Activated effector memory CD4-positive, alpha-beta T cell treated with anti-CD3 and anti-CD28 coated beads, Interleukin-2, amount 50 U/mL, for 16 hours (primary cell): ENCODE measurements around the gene DNAH3.
A peak's percentile ranks its signal among the peaks of the same experiment; 100 is the strongest.
"Not testable (repeated sequence)": the region's sequence is repeated elsewhere in the genome, so short reads cannot be mapped to it uniquely, and the experiment has no call there.

Experiments
- DNase-seq: peaks from one replicate; pipeline ENCODE4 v3.0.0-alpha.2; 2020

Gene DNAH3

DNA sequence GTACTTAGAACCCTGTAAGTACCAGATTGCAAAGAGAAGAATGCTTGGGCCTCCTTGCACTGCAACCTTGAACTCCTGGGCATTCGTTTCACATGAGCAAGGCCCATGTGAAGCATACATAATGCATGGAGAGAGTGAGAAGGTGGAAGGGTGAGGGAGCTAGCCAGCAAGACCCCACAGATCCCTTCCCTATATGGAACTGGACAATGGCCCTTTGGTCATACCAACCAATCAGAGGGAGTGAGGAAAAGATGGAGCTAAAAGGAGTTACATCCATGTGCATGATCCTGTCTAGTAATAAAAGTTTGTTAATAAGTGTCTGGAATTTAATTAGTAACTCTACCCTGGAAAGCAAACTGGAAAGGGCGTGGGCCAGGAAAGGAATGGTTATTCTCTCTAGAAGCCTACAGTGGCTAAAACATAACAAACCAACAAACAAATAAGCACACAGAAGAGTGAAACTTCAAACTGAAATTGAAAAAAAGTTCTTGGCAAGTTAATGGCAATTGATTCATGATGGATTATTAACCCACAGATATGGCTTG is 29.6 kb downstream of the DNAH3 start:
- no peak for DNase-seq

DNA sequence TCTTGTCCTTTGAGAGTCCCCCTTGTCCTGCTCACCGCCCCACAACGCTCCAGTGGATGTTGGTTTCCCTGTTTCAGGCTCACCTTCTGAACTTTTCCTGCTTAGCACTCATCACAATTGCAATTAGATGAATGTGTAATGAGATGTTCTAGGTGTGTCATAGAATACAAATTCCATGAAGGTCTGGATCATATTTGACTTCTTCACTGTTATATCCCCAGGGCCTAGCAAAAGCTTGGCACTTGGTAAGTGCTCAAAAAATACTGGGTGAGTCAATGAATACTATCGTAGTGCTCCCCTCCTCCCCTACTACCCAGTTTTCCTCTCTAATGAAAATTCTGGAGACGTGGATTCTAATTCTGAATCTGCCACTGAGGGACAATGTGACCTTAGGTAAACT is 33.1 kb downstream of the DNAH3 start:
- DNase-seq, result no peak

- DNase-seq, result no peak
These were observed 34.4 kb downstream of the DNAH3 start for GRCh38 chr16:21116148-21116693.

GRCh38 chr16:21115551-21115950 is 35.1 kb downstream of the DNAH3 start:
- not testable (repeated sequence) for DNase-seq

DNA sequence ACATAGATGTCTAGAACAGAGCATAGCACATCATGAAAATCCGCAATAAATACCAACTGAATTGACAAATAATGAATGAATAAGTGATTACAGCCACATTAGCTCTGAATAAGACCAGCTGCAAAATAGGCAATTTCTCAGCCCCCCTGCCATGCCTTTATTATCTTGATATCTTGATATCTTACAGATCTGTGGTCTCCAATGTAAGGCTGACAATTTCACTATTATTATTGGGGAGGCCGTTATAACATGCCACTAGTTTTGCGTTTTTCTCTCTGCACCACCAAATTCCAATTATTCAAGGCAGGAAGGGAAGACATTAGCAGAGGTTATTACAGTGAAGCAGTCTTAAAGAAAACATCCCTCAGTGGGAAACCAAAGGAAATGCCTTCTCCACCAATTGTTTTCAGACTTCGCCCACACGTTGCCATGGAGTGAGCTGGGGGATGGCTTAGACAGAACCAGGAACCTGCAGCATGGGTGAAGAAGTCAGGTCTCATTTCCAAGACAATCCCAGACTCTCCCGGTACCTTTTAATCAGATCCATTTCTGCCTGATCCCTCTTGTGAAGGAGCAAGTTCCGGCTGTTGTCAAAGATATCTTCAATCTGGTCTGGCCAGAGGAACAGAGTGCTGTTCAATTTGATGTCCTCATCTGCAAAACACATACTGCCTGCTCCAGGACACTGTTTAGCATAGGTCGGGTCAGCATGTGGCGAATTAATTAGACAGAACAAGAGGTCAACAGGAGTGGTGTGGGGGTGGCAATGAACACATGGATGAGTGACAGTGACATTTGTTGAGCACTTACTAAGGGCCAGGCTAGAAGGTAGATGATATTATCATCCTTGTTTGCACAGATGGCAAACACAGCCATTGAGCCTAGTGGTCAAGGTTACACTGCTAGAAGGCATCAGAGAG is 46.4 kb downstream of the DNAH3 start:
- no peak for DNase-seq

GRCh38 chr16:21101631-21102420 is 48.8 kb downstream of the DNAH3 start:
- DNase-seq, result peak; percentile 71

DNA sequence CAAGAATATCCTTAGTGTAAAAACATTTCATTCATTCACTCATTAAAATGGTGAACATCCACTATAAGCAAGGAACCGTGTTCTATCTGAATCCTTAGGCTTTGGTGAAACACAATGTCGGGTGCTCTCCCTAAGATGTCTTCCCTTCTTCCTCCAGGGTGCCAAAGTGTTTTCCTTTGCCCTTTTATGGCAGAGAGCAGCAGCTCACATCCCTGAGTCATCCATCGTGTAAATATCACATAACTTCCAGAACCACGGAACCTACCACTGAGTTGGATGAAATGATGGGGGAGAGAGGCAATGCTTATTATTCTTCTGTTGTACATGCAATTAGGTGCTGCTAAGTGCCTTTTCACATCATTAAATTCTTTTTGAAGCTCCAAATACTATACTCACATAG is 50.2 kb downstream of the DNAH3 start:
- no peak for DNase-seq

- no peak for DNase-seq
These were observed 53.5 kb downstream of the DNAH3 start for GRCh38 chr16:21097151-21097550.

GRCh38 chr16:21094719-21095118 is 55.9 kb downstream of the DNAH3 start:
- not testable (repeated sequence) for DNase-seq

DNA sequence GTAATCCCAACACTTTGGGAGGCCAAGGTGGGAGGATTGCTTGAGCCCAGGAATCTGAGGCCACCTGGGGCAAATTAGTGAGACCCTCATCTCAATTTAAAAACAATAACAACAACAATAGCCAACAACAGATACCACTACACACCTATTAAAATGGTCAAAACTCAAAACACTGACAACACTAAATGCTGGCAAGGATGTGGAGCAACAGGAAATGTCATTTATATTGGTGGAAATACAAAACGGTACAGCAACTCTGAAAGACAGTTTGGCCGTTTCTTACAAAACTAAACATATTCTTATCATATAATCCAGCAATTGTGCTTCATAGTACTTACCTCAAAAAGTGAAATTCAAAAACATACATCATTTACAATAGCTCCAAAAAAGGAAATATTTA is 57.7 kb downstream of the DNAH3 start:
- DNase-seq, result no peak

DNA sequence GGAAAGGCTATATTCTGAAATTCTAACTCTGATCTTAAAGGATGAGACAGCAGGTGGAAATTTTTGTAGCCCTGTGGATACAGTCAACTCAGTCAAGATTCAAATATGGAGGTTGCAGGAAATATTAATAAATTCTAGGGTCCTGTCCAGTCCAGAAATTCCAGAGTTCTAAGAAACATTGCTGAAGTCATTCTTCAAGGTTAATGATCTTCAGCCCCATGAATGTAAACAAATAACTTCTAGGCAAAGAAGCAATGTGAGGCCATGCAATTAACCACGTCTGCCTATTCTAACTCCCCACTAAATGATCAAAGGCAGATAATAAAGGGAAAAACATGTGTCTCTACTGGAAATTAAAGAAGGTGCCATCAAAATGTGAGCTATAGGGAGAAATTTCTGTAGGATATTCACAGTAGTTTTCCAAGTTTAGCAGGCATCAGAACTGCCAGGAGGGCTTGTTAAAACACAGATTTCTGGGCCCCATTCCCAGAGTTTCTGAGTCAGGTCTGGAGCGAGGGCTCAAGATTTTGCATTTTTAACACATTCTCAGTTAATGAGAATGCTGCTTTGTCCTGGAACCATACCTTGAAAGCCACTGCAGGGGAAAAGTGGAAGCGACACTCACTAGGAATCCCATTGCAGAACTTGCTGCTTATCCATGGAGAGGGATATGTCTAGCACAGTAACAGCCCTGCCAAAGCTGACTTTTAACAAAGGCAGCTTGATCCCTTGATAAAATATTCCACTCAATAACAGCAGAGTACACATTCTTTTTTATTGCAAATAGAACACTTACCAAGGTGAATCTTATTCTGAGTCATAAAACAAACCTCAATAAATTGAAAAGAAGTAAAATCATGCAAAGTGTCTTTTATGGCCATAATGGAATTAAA is 61.8 kb downstream of the DNAH3 start:
- DNase-seq, result no peak

DNA sequence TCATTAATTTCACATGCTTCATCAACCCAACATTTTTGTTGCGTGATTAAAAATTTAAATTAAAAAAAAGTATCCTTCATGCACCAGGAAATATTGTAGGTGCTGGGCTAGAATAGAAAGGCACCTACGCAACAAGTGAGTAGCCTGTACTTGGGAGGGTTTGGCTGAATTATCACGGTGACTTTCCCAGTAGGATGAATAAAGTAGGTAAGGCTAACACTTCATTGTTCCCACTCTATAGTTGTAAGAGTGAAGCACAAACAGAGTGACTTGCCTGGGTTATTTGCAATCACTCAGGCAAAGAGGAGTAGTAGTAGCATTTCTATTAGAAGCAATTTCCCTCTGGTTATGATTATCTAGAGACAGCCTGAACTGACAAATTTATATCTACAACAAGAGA is 62.5 kb downstream of the DNAH3 start:
- no peak for DNase-seq

- DNase-seq, result no peak
These were observed 65.9 kb downstream of the DNAH3 start for GRCh38 chr16:21084631-21085225.

DNA sequence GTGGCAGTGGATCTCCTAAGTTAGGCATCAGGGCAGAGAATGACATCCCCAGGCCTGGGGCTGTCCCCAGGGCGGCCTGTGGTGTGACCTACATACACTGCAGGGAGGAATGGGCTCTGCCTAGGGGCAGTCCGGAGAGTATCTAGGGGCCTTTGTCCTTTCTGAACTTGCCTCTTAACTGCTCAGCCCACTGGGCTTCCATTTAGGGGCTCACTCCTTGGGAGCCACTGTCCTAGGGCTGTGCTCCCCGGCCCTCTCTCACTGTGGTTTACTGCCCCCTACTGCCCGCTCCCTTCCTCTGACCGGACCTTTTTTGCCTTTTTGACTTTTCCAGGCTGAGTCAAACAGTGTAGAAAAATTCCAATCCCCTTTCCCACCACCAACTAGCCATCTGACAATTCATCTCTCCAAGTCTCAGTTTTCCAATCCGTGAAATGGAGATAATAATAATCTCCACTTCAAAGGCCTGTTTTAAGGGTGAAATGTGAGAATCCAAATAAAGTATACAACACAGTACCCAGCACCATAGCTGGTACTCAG is 66.8 kb downstream of the DNAH3 start:
- DNase-seq, result peak; percentile 77

- no peak for DNase-seq
These were observed 69.3 kb downstream of the DNAH3 start for GRCh38 chr16:21081329-21081728.

DNA sequence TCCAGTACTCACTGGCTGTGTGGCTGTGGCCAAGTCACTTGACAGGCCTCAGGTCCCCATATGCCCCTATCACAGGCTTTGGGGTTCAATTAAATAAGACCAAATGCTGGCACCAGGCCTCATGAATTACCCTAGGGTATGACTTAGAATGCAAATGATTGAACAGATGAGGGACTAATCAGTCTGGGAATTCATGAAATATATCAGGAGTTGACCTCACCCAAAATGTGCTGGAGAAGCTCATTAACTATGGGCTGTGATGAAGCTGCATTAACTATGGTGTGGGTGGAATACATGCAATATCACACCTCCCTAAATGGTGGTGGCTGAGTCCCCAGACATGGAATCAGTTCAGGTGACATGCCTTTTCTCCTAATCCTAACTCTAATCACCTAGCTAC is 72.1 kb downstream of the DNAH3 start:
- no peak for DNase-seq

GRCh38 chr16:21076186-21076883 is 74.3 kb downstream of the DNAH3 start:
- DNase-seq, result no peak

GRCh38 chr16:21075252-21075651 is 75.4 kb downstream of the DNAH3 start:
- no peak for DNase-seq

GRCh38 chr16:21072976-21073375 is 77.7 kb downstream of the DNAH3 start:
- no peak for DNase-seq

- DNase-seq, result no peak
These were observed 78.9 kb downstream of the DNAH3 start for GRCh38 chr16:21071741-21072140.

GRCh38 chr16:21070564-21070963 is 80.1 kb downstream of the DNAH3 start:
- no peak for DNase-seq
